HG03558 (cell line): ENCODE measurements around the gene PARD6A.

Source experiments
- ATAC-seq: cut with Tn5 transposase; IDR thresholded peaks from one replicate; pipeline ENCODE4 v1.9.1; 2021; ENCODE audit warnings: moderate number of reproducible peaks; ENCODE audit not compliant: unreplicated experiment; ENCODE audit errors: extremely low read depth

The PARD6A gene

GRCh38 chr16:67653128-67653788 lies 7.5 kb upstream of the PARD6A start:
- no peak for ATAC-seq

DNA sequence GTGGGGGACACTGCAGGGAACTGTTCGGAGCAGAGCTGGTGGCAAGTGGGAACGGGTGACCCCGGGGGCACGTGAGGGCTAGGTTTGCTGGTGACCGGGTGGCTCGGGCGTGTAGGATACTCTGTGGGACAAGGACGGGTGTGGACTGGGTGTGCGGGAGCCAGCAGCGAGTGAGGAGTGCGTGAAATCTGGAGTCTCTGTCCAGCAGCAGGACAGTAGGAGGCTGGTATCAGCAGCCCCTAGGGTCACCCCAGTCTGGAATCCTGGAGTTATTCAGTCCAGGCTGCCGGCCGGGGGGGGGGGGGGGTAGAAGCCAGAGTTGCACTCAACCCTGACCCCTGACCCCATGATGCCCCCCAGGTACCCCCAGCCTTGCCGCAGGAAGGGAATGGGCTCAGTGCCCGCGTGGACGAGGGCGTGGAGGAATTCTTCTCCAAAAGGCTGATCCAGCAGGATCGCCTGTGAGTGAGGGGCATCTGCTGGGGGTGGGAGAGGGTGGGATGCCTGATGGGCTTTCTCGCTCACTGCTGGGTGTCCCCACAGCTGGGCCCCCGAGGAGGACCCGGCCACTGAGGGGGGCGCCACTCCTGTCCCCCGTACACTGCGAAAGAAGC lies 6.9 kb upstream of the PARD6A start:
- ATAC-seq: no peak

DNA sequence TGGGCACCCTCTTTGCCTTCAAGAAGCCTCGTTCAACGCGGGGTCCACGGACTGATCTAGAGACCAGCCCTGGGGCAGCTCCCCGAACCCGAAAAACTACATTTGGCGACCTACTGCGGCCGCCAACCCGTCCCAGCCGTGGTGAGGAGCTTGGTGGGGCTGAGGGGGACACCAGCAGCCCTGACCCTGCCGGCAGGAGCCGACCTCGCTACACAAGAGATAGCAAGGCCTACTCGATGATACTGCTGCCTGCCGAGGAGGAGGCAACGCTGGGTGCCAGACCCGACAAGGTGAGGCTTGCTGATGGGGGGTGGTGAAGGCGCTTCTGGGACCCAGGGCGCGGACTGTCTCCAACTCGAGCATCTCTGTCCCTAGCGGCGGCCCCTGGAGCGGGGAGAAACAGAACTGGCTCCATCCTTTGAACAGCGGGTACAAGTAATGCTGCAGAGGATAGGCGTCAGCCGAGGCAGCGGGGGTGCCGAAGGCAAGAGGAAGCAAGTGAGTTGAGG lies 6.3 kb upstream of the PARD6A start:
- ATAC-seq: no peak

DNA sequence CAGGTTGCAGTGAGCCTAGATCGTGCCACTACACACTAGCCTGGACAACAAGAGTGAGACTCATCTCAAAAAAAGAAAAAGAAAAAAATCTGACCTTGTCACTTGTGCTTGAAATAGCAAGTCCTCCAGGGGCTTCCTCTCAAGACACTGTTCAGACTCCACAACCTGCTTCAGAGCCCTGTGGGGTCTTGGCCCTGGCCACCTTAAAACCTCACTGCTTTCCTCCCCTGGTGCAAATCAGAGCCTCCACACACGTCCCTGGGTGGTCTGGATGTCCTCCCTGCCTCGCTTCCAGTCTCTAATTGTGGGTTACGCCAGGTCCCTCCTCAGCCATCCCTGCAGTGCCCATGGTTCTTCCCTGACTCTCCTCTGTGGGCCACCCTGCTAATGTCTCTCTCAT lies 5.4 kb upstream of the PARD6A start:
- no peak for ATAC-seq

- no peak for ATAC-seq
Measured at GRCh38 chr16:67656344-67657016, 4.3 kb upstream of the PARD6A start.

GRCh38 chr16:67657017-67657608 lies 3.6 kb upstream of the PARD6A start:
- no peak for ATAC-seq

DNA sequence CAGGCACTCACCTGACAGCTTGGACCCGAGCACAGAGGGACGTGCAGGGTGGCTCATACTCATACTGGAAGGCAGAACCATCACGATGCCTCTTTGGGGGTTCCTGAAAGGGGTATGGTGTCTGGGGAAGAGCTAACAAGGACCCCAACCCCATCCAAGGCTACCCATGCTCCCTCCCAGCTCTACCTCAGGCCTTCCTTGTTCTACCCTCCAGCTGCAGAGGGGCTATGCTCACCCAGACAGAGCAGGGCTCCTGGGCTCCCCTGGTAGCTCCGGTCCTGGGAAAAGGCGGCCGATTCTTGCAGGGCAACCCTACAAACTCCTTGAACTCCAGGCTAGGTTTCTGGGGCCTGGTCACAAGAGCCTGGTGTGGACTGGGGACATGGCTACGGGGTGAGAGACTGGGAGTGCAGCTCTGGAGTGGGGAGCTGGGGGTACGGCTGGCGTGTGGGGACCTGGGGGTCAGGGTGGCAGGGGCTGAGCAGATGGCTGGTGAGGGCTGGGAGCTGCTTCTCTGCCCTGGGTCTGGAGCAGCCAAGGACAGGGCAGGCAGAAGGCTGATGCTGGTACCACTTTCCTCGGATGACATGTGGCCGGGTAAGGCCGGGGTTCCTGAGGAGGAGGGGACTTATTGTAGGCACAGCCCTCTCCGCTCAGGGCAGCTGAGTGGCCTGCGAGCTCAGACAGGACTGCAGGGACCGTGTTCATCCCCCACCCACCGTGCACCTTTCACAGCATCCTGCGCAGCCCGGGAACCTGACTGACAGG lies 2.8 kb upstream of the PARD6A start:
- ATAC-seq: no peak

- no peak for ATAC-seq
Measured at GRCh38 chr16:67658849-67659674, 1.7 kb upstream of the PARD6A start.

GRCh38 chr16:67659675-67660563 lies 841 bp upstream of the PARD6A start, which contains the start of gene ACD:
Gene ACD (minus strand): TSS chr16:67660260. CDS start chr16:67660220, 40 bp downstream.
- ATAC-seq: peak; percentile 26

GRCh38 chr16:67661101-67661761 lies 471 bp downstream of the PARD6A start:
- ATAC-seq: no peak

- no peak for ATAC-seq
Measured at GRCh38 chr16:67661886-67662652, 1.3 kb downstream of the PARD6A start.

- ATAC-seq: no peak
Measured at GRCh38 chr16:67662653-67663010, 1.9 kb downstream of the PARD6A start.

GRCh38 chr16:67663151-67663876 lies 2.6 kb downstream of the PARD6A start:
- ATAC-seq: no peak

DNA sequence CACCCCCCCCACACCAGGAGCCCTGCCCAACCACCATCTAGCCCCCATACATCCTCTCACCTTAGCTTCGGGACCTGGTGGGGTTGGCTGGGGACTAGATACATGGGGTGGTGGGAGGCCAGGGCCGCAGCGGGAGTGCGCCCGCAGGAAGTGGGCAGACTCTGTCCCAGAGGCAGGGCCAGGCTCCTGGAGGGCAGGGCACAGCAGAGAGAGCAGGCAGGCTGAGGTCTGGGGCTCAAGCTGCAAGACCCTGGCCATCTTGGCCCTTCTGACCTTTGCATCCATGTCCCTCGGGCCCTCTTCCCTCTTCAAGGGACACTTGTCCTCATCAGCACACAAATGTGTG lies 3.1 kb downstream of the PARD6A start:
- no peak for ATAC-seq

GRCh38 chr16:67664258-67664657 lies 3.5 kb downstream of the PARD6A start:
- no peak for ATAC-seq

GRCh38 chr16:67664871-67665270 lies 4.1 kb downstream of the PARD6A start:
- ATAC-seq: no peak

DNA sequence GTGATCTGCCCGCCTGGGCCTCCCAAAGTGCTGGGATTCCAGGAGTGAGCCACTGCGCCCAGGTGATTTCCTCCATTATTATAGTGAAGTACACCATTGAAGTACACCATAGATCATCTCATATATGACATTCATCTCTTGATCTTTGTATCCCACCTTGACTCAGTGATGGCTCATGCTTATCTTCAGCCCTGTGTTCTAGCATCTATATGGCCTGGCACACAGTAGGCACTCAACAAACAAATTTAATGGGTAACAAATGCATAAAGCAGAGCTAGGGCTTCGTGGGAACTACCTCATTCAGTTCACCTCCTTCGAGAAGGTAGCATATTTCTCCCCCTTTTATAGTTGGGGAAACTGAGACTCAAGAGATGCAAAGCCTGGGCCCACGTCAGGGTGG lies 4.8 kb downstream of the PARD6A start:
- no peak for ATAC-seq
